Peyer's patch (tissue), 4 donors: ENCODE data around the gene PCDHA4. TPM values are rescaled to one million over a fixed set of nuclear protein-coding genes. Genes with fewer than 3 reads are reported as not detected.
"Not testable (repeated sequence)": the region's sequence is repeated elsewhere in the genome, so short reads cannot be mapped to it uniquely, and the experiment has no call there.

Source experiments
- DNase-seq, 3 donors: peaks; one replicate each; pipeline ENCODE4 v3.0.0-alpha.2; 2017 to 2019
- H3K27ac ChIP-seq, 4 donors: fragments of 200-600 bp; sonication (generic); one replicate each; pipeline ENCODE4 v1.5.1; 2016 to 2019
- H3K27me3 ChIP-seq, 2 donors: fragments of 200-600 bp; sonication (generic); one replicate each; pipeline ENCODE4 v1.5.1; 2019
- H3K36me3 ChIP-seq, 3 donors: fragments of 200-600 bp; sonication (generic); one replicate each; pipeline ENCODE4 v1.5.1; 2016 to 2019
- H3K4me1 ChIP-seq, 4 donors: fragments of 200-600 bp; sonication (generic); one replicate each; pipeline ENCODE4 v1.5.1; 2016 to 2019
- H3K4me3 ChIP-seq, 4 donors: fragments of 200-600 bp; sonication (generic); 1 replicate in 3 of 4; 2 replicates in 1 of 4; pipeline ENCODE4 v1.5.1; 2016 to 2019; ENCODE audit warnings: mild to moderate bottlenecking in 1 of 4
- H3K9me3 ChIP-seq, 4 donors: fragments of 200-600 bp; sonication (generic); one replicate each; pipeline ENCODE4 v1.5.1; 2016 to 2019; ENCODE audit warnings: mild to moderate bottlenecking in 1 of 4
- POLR2A ChIP-seq, 2 donors: fragments of 450-650 bp; IDR thresholded peaks; one replicate each; pipeline ENCODE4 v1.5.1; 2017; ENCODE audit warnings: antibody characterized with exemption in 2 of 2, mild to moderate bottlenecking in 2 of 2, moderate library complexity in 2 of 2
- total RNA-seq, 4 donors: library from RNA; depleted of rRNA; stranded (reverse); fragments of >200 nt; gene quantifications; one replicate each; pipeline ENCODE4 v1.1.0, GENCODE V29; 2016
- TF ChIP-seq, protein P1 (sequence below), 6 experiments: fragments of 450-650 bp in 4 of 6; fragments of 200-600 bp in 2 of 6; sonication (generic) in 1 of 6; IDR thresholded peaks; one replicate each; pipeline ENCODE4 v1.5.1; 2017 to 2019; ENCODE audit warnings: antibody characterized with exemption in 6 of 6, mild to moderate bottlenecking in 3 of 6, moderate library complexity in 1 of 6

PCDHA4 gene
- total RNA-seq, 4 donors from 2014 or later: 0.54 to 2.6 TPM; not detected in 2

DNA sequence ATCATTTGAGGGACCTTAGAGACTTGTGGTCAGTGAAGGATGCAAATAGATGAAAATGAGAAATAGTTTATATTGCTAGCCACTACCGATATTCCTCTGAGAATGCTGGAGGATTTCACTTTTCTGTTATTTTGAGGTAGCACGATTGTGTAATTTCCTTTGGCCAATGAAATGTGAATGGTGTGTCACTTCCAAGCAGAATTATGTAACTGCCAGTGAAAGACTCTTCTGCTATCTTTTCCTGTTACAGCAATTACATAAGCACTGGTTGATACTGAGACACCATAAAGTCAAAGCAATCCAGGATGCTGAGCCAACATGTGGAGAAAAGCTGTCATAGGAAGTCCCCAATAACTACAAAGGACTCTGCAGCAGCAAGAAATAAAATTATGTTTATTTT lies 15.8 kb upstream of the PCDHA4 start:
- Histone ChIP-seq H3K9me3 (peaks cover 0 to 43% (median 11%) of the 10 kb centered on the region in 4 donors), H3K27me3 (no peaks in the 10 kb centered on the region), H3K4me1 (no peaks in the 10 kb centered on the region), H3K36me3 (no peaks in the 10 kb centered on the region), H3K27ac (no peak overlapping the region), H3K4me3 (no peak overlapping the region)
- DNase-seq: no peak
- TF ChIP-seq POLR2A (IDR thresholded peaks at IDR 0.05): no peak
- TF ChIP-seq, protein P1, sequence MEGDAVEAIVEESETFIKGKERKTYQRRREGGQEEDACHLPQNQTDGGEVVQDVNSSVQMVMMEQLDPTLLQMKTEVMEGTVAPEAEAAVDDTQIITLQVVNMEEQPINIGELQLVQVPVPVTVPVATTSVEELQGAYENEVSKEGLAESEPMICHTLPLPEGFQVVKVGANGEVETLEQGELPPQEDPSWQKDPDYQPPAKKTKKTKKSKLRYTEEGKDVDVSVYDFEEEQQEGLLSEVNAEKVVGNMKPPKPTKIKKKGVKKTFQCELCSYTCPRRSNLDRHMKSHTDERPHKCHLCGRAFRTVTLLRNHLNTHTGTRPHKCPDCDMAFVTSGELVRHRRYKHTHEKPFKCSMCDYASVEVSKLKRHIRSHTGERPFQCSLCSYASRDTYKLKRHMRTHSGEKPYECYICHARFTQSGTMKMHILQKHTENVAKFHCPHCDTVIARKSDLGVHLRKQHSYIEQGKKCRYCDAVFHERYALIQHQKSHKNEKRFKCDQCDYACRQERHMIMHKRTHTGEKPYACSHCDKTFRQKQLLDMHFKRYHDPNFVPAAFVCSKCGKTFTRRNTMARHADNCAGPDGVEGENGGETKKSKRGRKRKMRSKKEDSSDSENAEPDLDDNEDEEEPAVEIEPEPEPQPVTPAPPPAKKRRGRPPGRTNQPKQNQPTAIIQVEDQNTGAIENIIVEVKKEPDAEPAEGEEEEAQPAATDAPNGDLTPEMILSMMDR (IDR thresholded peaks at IDR 0.05): no peak

DNA sequence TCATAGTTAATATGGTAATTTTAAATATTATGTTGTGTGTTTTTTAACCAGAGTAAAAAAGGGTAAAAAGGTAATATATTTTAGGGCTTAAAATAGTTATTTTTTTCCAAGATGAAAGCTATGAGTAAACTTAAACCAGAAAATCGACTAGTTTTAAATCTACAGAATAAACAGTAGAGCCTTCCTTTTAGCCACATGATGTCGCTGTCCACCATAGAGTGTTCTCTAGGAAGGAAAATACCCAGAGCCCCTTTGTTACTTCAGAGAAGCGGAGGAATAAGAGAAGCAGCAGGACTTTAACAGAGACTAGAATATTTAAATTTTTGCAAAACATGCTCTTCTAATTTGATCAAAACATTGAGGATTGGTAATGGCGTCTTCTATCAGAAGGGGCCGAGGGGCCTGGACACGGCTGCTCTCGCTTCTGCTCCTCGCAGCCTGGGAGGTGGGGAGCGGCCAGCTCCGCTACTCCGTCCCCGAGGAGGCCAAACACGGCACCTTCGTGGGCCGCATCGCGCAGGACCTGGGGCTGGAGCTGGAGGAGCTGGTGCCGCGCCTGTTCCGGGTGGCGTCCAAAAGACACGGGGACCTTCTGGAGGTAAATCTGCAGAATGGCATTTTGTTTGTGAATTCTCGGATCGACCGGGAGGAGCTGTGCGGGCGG lies 12.1 kb upstream of the PCDHA4 start, which contains the start of gene PCDHA2:
Gene PCDHA2 (plus strand): TSS at position 258 of the 664 bp plus-strand sequence.
- Histone ChIP-seq H3K4me1 (no peaks in the 10 kb centered on the region), H3K9me3 (peaks cover 0 to 28% (median 5%) of the 10 kb centered on the region in 4 donors), H3K36me3 (no peaks in the 10 kb centered on the region), H3K4me3 (peak within 1 kb of the TSS in 1 of 4 donors; percentile 9), H3K27me3 (no peaks in the 10 kb centered on the region), H3K27ac (no peak within 1 kb of the TSS)
- DNase-seq: no peak
- no peak for TF ChIP-seq POLR2A (IDR thresholded peaks at IDR 0.05)
- TF ChIP-seq, protein P1 (IDR thresholded peaks at IDR 0.05): no peak

DNA sequence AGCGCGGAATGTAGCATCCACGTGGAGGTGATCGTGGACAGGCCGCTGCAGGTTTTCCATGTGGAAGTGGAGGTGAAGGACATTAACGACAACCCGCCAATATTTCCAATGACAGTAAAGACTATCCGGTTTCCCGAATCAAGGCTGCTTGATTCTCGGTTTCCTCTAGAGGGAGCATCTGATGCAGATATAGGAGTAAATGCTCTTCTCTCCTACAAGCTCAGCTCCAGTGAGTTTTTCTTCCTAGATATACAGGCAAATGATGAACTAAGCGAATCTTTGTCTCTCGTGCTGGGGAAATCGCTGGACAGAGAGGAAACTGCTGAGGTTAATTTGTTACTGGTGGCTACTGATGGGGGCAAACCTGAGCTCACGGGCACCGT lies 11.6 kb upstream of the PCDHA4 start:
- Histone ChIP-seq H3K9me3 (peaks cover 0 to 28% (median 5%) of the 10 kb centered on the region in 4 donors), H3K27me3 (no peaks in the 10 kb centered on the region), H3K4me3 (peak overlapping the region in 1 of 4 donors; percentile 9), H3K36me3 (no peaks in the 10 kb centered on the region), H3K27ac (no peak overlapping the region), H3K4me1 (no peaks in the 10 kb centered on the region)
- TF ChIP-seq POLR2A (IDR thresholded peaks at IDR 0.05): no peak
- TF ChIP-seq, protein P1 (IDR thresholded peaks at IDR 0.05): no peak
- no peak for DNase-seq

DNA sequence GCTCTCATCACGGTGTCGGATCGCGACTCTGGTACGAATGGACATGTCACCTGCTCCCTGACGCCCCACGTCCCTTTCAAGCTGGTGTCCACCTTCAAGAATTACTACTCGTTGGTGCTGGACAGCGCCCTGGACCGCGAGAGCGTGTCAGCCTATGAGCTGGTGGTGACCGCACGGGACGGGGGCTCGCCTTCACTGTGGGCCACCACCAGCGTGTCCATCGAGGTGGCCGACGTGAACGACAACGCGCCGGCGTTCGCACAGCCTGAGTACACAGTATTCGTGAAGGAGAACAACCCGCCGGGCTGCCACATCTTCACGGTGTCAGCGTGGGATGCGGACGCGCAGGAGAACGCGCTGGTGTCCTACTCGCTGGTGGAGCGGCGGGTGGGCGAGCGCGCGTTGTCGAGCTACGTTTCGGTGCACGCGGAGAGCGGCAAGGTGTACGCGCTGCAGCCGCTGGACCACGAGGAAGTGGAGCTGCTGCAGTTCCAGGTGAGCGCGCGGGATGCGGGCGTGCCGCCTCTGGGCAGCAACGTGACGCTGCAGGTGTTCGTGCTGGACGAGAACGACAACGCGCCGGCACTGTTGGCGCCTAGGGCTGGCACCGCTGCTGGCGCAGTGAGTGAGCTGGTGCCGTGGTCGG lies 10.7 kb upstream of the PCDHA4 start:
- not testable (repeated sequence) for H3K4me3 ChIP-seq, H3K27me3 ChIP-seq, DNase-seq, H3K27ac ChIP-seq, H3K4me1 ChIP-seq, H3K36me3 ChIP-seq
- peaks cover 0 to 33% (median 5%) of the 10 kb centered on the region in 4 donors for H3K9me3 ChIP-seq

DNA sequence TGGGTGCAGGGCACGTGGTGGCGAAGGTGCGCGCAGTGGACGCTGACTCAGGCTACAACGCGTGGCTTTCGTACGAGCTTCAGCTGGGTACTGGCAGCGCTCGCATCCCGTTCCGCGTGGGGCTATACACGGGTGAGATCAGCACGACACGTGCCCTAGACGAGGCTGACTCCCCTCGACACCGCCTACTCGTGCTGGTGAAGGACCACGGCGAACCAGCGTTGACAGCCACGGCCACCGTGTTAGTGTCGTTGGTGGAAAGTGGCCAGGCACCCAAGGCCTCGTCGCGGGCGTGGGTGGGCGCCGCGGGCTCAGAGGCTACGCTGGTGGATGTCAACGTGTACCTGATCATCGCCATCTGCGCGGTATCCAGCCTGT lies 10.2 kb upstream of the PCDHA4 start:
- Histone ChIP-seq H3K36me3 (no peaks in the 10 kb centered on the region), H3K4me3 (no peak overlapping the region), H3K27me3 (no peaks in the 10 kb centered on the region), H3K9me3 (peaks cover 0 to 36% (median 5%) of the 10 kb centered on the region in 4 donors), H3K27ac (no peak overlapping the region), H3K4me1 (no peaks in the 10 kb centered on the region)
- TF ChIP-seq, protein P1 (IDR thresholded peaks at IDR 0.05): no peak
- no peak for TF ChIP-seq POLR2A (IDR thresholded peaks at IDR 0.05)
- no peak for DNase-seq

DNA sequence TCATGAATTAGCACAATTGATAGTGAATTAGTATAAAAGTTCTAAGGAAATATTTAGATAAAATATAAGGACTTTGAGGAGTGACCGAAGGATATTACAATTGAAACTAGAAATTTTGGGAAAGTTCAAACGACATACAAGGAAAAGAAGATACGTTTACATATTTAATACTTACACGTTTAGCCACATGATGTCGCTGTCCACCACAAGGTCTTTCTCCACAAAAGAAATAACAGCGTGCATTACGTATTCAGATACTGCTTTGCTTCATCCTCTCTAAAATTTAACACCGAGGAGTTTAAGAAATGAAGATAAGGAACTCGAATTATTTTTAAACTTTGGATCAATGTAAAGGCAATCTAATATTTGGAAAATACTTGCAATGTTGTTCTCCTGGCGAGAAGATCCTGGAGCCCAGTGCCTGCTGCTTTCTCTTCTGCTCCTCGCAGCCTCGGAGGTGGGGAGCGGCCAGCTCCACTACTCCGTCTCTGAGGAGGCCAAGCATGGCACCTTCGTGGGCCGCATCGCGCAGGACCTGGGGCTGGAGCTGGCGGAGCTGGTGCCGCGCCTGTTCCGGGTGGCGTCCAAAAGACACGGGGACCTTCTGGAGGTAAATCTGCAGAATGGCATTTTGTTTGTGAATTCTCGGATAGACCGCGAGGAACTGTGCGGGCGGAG lies 5.9 kb upstream of the PCDHA4 start, which contains the start of gene PCDHA3:
Gene PCDHA3 (plus strand): TSS at position 242 of the 678 bp plus-strand sequence.
- Histone ChIP-seq H3K9me3 (peaks cover 0 to 33% (median 5%) of the 10 kb centered on the region in 4 donors), H3K27ac (no peak within 1 kb of the TSS), H3K4me3 (peak within 1 kb of the TSS in 2 of 4 donors; percentile 18 to 35), H3K36me3 (no peaks in the 10 kb centered on the region), H3K27me3 (no peaks in the 10 kb centered on the region), H3K4me1 (no peaks in the 10 kb centered on the region)
- TF ChIP-seq, protein P1 (IDR thresholded peaks at IDR 0.05): peak in 1 of 6 experiments; percentile 7
- no peak for TF ChIP-seq POLR2A (IDR thresholded peaks at IDR 0.05)
- no peak for DNase-seq
